Measurements from ENCODE around the gene RBM24.
"Not testable (repeated sequence)": the region's sequence is repeated elsewhere in the genome, so short reads cannot be mapped to it uniquely, and the experiment has no call there.

Gene RBM24

GRCh38 chr6:17305219-17306001 lies 24.2 kb downstream of the RBM24 start:
- Mint-ChIP-seq H3K27me3 (peaks cover 3% of the 10 kb centered on the region), H3K4me1 (no peaks in the 10 kb centered on the region), H3K36me3 (no peaks in the 10 kb centered on the region), H3K4me3 (no peak overlapping the region), H3K9me3 (no peaks in the 10 kb centered on the region), H3K27ac (no peak overlapping the region)

GRCh38 chr6:17311595-17312311 lies 30.6 kb downstream of the RBM24 start:
- peaks cover 3% of the 10 kb centered on the region for H3K27me3 Mint-ChIP-seq
- H3K27ac Mint-ChIP-seq, result no peak overlapping the region
- H3K9me3 Mint-ChIP-seq, result no peaks in the 10 kb centered on the region
- no peak overlapping the region for H3K4me3 Mint-ChIP-seq
- no peaks in the 10 kb centered on the region for H3K4me1 Mint-ChIP-seq
- no peaks in the 10 kb centered on the region for H3K36me3 Mint-ChIP-seq

GRCh38 chr6:17313238-17313637 lies 32.1 kb downstream of the RBM24 start:
- H3K27me3 Mint-ChIP-seq, H3K4me1 Mint-ChIP-seq, H3K27ac Mint-ChIP-seq, H3K4me3 Mint-ChIP-seq, H3K36me3 Mint-ChIP-seq, H3K9me3 Mint-ChIP-seq: not testable (repeated sequence)

GRCh38 chr6:17313971-17314370 lies 32.8 kb downstream of the RBM24 start:
- Mint-ChIP-seq H3K27me3 (peaks cover 3% of the 10 kb centered on the region), H3K27ac (no peak overlapping the region), H3K4me3 (no peak overlapping the region), H3K9me3 (no peaks in the 10 kb centered on the region), H3K36me3 (no peaks in the 10 kb centered on the region), H3K4me1 (no peaks in the 10 kb centered on the region)

GRCh38 chr6:17315262-17315661 lies 34.1 kb downstream of the RBM24 start:
- Mint-ChIP-seq H3K4me3 (no peak overlapping the region), H3K27ac (no peak overlapping the region), H3K36me3 (no peaks in the 10 kb centered on the region), H3K27me3 (peaks cover 3% of the 10 kb centered on the region), H3K4me1 (no peaks in the 10 kb centered on the region), H3K9me3 (no peaks in the 10 kb centered on the region)

- no peaks in the 10 kb centered on the region for H3K4me1 Mint-ChIP-seq
- H3K9me3 Mint-ChIP-seq, result no peaks in the 10 kb centered on the region
- no peak overlapping the region for H3K27ac Mint-ChIP-seq
- no peak overlapping the region for H3K4me3 Mint-ChIP-seq
- H3K36me3 Mint-ChIP-seq, result no peaks in the 10 kb centered on the region
- peaks cover 3% of the 10 kb centered on the region for H3K27me3 Mint-ChIP-seq
These were observed 37.4 kb downstream of the RBM24 start for GRCh38 chr6:17318435-17319165.

- not testable (repeated sequence) for H3K27ac Mint-ChIP-seq, H3K4me3 Mint-ChIP-seq, H3K36me3 Mint-ChIP-seq, H3K4me1 Mint-ChIP-seq, H3K9me3 Mint-ChIP-seq, H3K27me3 Mint-ChIP-seq
These were observed 39.1 kb downstream of the RBM24 start for GRCh38 chr6:17320266-17320665.

GRCh38 chr6:17331238-17331637 lies 50.1 kb downstream of the RBM24 start:
- H3K27ac Mint-ChIP-seq, result no peak overlapping the region
- H3K9me3 Mint-ChIP-seq, result peaks cover 6% of the 10 kb centered on the region
- H3K27me3 Mint-ChIP-seq, result no peaks in the 10 kb centered on the region
- H3K4me3 Mint-ChIP-seq, result no peak overlapping the region
- H3K36me3 Mint-ChIP-seq, result no peaks in the 10 kb centered on the region
- no peaks in the 10 kb centered on the region for H3K4me1 Mint-ChIP-seq

GRCh38 chr6:17334265-17334664 lies 53.1 kb downstream of the RBM24 start:
- Mint-ChIP-seq H3K9me3 (peaks cover 11% of the 10 kb centered on the region), H3K36me3 (no peaks in the 10 kb centered on the region), H3K27me3 (no peaks in the 10 kb centered on the region), H3K27ac (no peak overlapping the region), H3K4me1 (no peaks in the 10 kb centered on the region), H3K4me3 (no peak overlapping the region)

- Mint-ChIP-seq H3K4me1 (no peaks in the 10 kb centered on the region), H3K36me3 (no peaks in the 10 kb centered on the region), H3K4me3 (no peak overlapping the region), H3K27me3 (no peaks in the 10 kb centered on the region), H3K9me3 (peaks cover 6% of the 10 kb centered on the region), H3K27ac (no peak overlapping the region)
These were observed 55.3 kb downstream of the RBM24 start for GRCh38 chr6:17336425-17336824.

GRCh38 chr6:17339308-17339670 lies 58.1 kb downstream of the RBM24 start:
- H3K4me1 Mint-ChIP-seq, result no peaks in the 10 kb centered on the region
- H3K27me3 Mint-ChIP-seq, result no peaks in the 10 kb centered on the region
- H3K4me3 Mint-ChIP-seq, result no peak overlapping the region
- H3K9me3 Mint-ChIP-seq, result peaks cover 5% of the 10 kb centered on the region
- no peaks in the 10 kb centered on the region for H3K36me3 Mint-ChIP-seq
- no peak overlapping the region for H3K27ac Mint-ChIP-seq

- no peaks in the 10 kb centered on the region for H3K4me1 Mint-ChIP-seq
- no peak overlapping the region for H3K27ac Mint-ChIP-seq
- no peaks in the 10 kb centered on the region for H3K27me3 Mint-ChIP-seq
- H3K4me3 Mint-ChIP-seq, result no peak overlapping the region
- peaks cover 5% of the 10 kb centered on the region for H3K9me3 Mint-ChIP-seq
- H3K36me3 Mint-ChIP-seq, result no peaks in the 10 kb centered on the region
These were observed 60.1 kb downstream of the RBM24 start for GRCh38 chr6:17341117-17341805.

- no peaks in the 10 kb centered on the region for H3K27me3 Mint-ChIP-seq
- H3K4me1 Mint-ChIP-seq, result no peaks in the 10 kb centered on the region
- no peak overlapping the region for H3K4me3 Mint-ChIP-seq
- peaks cover 5% of the 10 kb centered on the region for H3K9me3 Mint-ChIP-seq
- H3K27ac Mint-ChIP-seq, result no peak overlapping the region
- no peaks in the 10 kb centered on the region for H3K36me3 Mint-ChIP-seq
These were observed 60.7 kb downstream of the RBM24 start for GRCh38 chr6:17341891-17342290.

GRCh38 chr6:17343215-17343614 lies 62.1 kb downstream of the RBM24 start:
- H3K4me3 Mint-ChIP-seq, result no peak overlapping the region
- H3K36me3 Mint-ChIP-seq, result no peaks in the 10 kb centered on the region
- H3K9me3 Mint-ChIP-seq, result no peaks in the 10 kb centered on the region
- H3K27ac Mint-ChIP-seq, result no peak overlapping the region
- no peaks in the 10 kb centered on the region for H3K4me1 Mint-ChIP-seq
- no peaks in the 10 kb centered on the region for H3K27me3 Mint-ChIP-seq
